ENCODE results near the gene RAPGEF4. TPM values are rescaled to one million over a fixed set of nuclear protein-coding genes. Genes with fewer than 3 reads are reported as not detected.

Gene RAPGEF4
- total and polyA plus RNA-seq, 2 donors (not counting 1 experiment from before 2014, with no cell fraction given) = 0.22 to 0.30 TPM

DNA sequence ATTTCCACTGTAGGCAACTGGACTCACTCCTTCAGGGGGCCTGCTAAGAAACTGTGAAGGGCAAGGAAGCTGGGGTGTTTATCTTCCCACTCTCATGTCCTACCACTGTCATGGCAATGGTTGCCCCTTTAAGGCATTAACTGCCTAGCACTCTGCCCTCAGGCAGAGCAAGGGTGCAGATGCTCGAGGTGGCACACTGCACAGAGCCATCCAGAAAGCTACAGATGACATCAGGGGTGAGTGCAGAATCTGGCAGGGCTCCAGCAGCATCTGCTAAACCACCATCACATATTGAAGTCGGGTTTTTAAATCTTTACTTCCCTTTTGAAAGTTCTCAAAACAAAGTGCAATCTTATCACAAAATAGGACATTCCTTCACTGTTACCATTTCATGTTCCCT, 75.4 kb downstream of the RAPGEF4 start:
- intact Hi-C loops (cut with micrococcal nuclease) = no loop called here
- Mint-ChIP-seq H3K27ac (no peak overlapping the region), H3K4me1 (no peaks in the 10 kb centered on the region), H3K27me3 (peaks cover 6% of the 10 kb centered on the region), H3K4me3 (no peak overlapping the region), H3K9me3 (ENCODE audit: insufficient read depth) (no peaks in the 10 kb centered on the region)
- no peak for TF ChIP-seq EZH2 (IDR thresholded peaks at IDR 0.05; ENCODE audit: borderline replicate concordance, insufficient read depth, low read depth, low read length, poor library complexity, severe bottlenecking)
- TF ChIP-seq, protein P1, sequence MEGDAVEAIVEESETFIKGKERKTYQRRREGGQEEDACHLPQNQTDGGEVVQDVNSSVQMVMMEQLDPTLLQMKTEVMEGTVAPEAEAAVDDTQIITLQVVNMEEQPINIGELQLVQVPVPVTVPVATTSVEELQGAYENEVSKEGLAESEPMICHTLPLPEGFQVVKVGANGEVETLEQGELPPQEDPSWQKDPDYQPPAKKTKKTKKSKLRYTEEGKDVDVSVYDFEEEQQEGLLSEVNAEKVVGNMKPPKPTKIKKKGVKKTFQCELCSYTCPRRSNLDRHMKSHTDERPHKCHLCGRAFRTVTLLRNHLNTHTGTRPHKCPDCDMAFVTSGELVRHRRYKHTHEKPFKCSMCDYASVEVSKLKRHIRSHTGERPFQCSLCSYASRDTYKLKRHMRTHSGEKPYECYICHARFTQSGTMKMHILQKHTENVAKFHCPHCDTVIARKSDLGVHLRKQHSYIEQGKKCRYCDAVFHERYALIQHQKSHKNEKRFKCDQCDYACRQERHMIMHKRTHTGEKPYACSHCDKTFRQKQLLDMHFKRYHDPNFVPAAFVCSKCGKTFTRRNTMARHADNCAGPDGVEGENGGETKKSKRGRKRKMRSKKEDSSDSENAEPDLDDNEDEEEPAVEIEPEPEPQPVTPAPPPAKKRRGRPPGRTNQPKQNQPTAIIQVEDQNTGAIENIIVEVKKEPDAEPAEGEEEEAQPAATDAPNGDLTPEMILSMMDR (IDR thresholded peaks at IDR 0.05) = no peak
- CTCF ChIA-PET = no interaction called here
- no peak overlapping the region for H3K9ac ChIP-seq (ENCODE audit: low read length)
- POLR2A ChIA-PET = no interaction called here
- peaks cover 0 to 4% (median 1%) of the 10 kb centered on the region in 4 experiments for H3K27me3 ChIP-seq (replicated peaks in 1 of 4; ENCODE audit: control extremely low read depth in 1 of 4, control insufficient read depth in 3 of 4, insufficient read depth in 4 of 4, low read length in 3 of 4)
- no peak overlapping the region for H3K27ac ChIP-seq (ENCODE audit: low read length in 2 of 2)
- H3K36me3 ChIP-seq (replicated peaks in 1 of 2; ENCODE audit: control extremely low read depth in 1 of 2, control insufficient read depth in 1 of 2, extremely low read depth in 1 of 2, insufficient read depth in 2 of 2, low read length in 1 of 2) = no peaks in the 10 kb centered on the region
- no peak overlapping the region for H3K4me2 ChIP-seq (replicated peaks; ENCODE audit: low read depth, low read length, poor library complexity, severe bottlenecking)
- no peaks in the 10 kb centered on the region for H3K4me1 ChIP-seq (ENCODE audit: control insufficient read depth in 2 of 2, insufficient read depth in 2 of 2, low read length in 2 of 2)
- no peak for DNase-seq
- no peak overlapping the region for H3K4me3 ChIP-seq (ENCODE audit: control extremely low read depth in 1 of 5, extremely low read depth in 1 of 5, insufficient read depth in 1 of 5, low read depth in 2 of 5, low read length in 4 of 5)
- no peaks in the 10 kb centered on the region for H4K20me1 ChIP-seq (ENCODE audit: control insufficient read depth, insufficient read depth, low read length, poor library complexity, severe bottlenecking)
- WGBS (ENCODE audit: insufficient coverage) = 0% methylated on average over 2 of the region's 2 CpGs
- H3K79me2 ChIP-seq (ENCODE audit: control insufficient read depth, insufficient read depth, low read length) = no peaks in the 10 kb centered on the region
- no peak overlapping the region for H2AFZ ChIP-seq (ENCODE audit: insufficient read depth, low read depth, low read length, poor library complexity, severe bottlenecking)
- no peaks in the 10 kb centered on the region for H3K9me3 ChIP-seq (ENCODE audit: control extremely low read depth in 1 of 3, control insufficient read depth in 2 of 3, insufficient read depth in 1 of 3, low read length in 2 of 3)
- no peak for ATAC-seq (ENCODE audit: low read depth)

DNA sequence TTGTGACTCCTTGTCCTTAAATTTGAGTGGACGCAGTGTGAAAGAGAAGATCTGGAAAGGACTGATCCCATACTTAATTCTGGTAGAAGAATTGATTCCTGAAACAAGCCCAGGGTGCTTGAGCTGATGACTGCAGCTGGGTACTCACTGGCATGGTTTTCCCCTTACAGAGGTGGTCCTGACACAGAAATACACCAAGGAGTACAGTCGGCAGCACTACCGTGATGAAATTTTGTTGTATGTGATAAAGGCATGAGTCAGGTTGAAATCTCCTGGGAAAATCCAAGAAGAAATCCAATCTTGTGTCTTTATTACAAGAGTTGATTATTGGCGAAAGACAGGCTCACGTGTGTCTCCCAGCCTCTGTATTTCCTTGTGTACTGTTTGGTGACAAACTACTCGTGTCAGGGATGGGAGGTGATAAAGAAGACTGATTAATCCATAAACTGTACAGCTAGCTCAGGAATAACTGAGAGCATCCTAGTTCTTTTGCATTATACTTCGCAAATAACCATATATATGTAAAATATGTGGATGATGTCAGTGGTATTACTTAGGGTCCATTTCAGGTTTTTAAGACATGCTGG, 76.6 kb downstream of the RAPGEF4 start:
- H3K4me1 ChIP-seq (ENCODE audit: control insufficient read depth in 2 of 2, insufficient read depth in 2 of 2, low read length in 2 of 2) = no peaks in the 10 kb centered on the region
- Mint-ChIP-seq H3K4me1 (no peaks in the 10 kb centered on the region), H3K9me3 (ENCODE audit: insufficient read depth) (no peaks in the 10 kb centered on the region), H3K4me3 (no peak overlapping the region), H3K27me3 (peaks cover 10% of the 10 kb centered on the region), H3K27ac (no peak overlapping the region)
- ChIA-PET CTCF (no interaction called here), POLR2A (no interaction called here)
- H3K4me2 ChIP-seq (replicated peaks; ENCODE audit: low read depth, low read length, poor library complexity, severe bottlenecking) = no peak overlapping the region
- no peak overlapping the region for H3K27ac ChIP-seq (ENCODE audit: low read length in 2 of 2)
- no peak overlapping the region for H3K4me3 ChIP-seq (ENCODE audit: control extremely low read depth in 1 of 5, extremely low read depth in 1 of 5, insufficient read depth in 1 of 5, low read depth in 2 of 5, low read length in 4 of 5)
- H2AFZ ChIP-seq (ENCODE audit: insufficient read depth, low read depth, low read length, poor library complexity, severe bottlenecking) = no peak overlapping the region
- ATAC-seq (ENCODE audit: low read depth) (no peak), DNase-seq (no peak)
- H3K27me3 ChIP-seq (replicated peaks in 1 of 4; ENCODE audit: control extremely low read depth in 1 of 4, control insufficient read depth in 3 of 4, insufficient read depth in 4 of 4, low read length in 3 of 4) = peaks cover 0 to under 1% (median under 1%) of the 10 kb centered on the region in 4 experiments
- H3K9me3 ChIP-seq (ENCODE audit: control extremely low read depth in 1 of 3, control insufficient read depth in 2 of 3, insufficient read depth in 1 of 3, low read length in 2 of 3) = no peaks in the 10 kb centered on the region
- 90% methylated on average over 3 of the region's 7 CpGs for WGBS (ENCODE audit: insufficient coverage)
- no peak overlapping the region for H3K9ac ChIP-seq (ENCODE audit: low read length)
- no peaks in the 10 kb centered on the region for H4K20me1 ChIP-seq (ENCODE audit: control insufficient read depth, insufficient read depth, low read length, poor library complexity, severe bottlenecking)
- H3K36me3 ChIP-seq (replicated peaks in 1 of 2; ENCODE audit: control extremely low read depth in 1 of 2, control insufficient read depth in 1 of 2, extremely low read depth in 1 of 2, insufficient read depth in 2 of 2, low read length in 1 of 2) = no peaks in the 10 kb centered on the region
- H3K79me2 ChIP-seq (ENCODE audit: control insufficient read depth, insufficient read depth, low read length) = no peaks in the 10 kb centered on the region
- intact Hi-C loops (cut with micrococcal nuclease) = no loop called here
- TF ChIP-seq, protein P1 (IDR thresholded peaks at IDR 0.05) = no peak

All from B cell (primary cell).